Right forelimb (tissue), 1 donor: ENCODE data around the gene LCN6.

Source experiments
- DNase-seq: peaks from one replicate; pipeline ENCODE4 v3.0.0-alpha.2; 2018

LCN6 gene

GRCh38 chr9:136741883-136742571, 6.3 kb downstream of the LCN6 start:
- DNase-seq = no peak

- DNase-seq = no peak
These were observed 7.1 kb downstream of the LCN6 start for GRCh38 chr9:136740971-136741882.

GRCh38 chr9:136740491-136740890, 7.8 kb downstream of the LCN6 start:
- DNase-seq = no peak

GRCh38 chr9:136740069-136740468, 8.3 kb downstream of the LCN6 start:
- no peak for DNase-seq

GRCh38 chr9:136739509-136739908, 8.8 kb downstream of the LCN6 start:
- no peak for DNase-seq

- DNase-seq = no peak
These were observed 9.4 kb downstream of the LCN6 start for GRCh38 chr9:136738960-136739359.

- DNase-seq = no peak
These were observed 12.4 kb downstream of the LCN6 start for GRCh38 chr9:136735812-136736480.

GRCh38 chr9:136734837-136735496, 13.4 kb downstream of the LCN6 start:
- no peak for DNase-seq

- no peak for DNase-seq
These were observed 14.7 kb downstream of the LCN6 start for GRCh38 chr9:136733611-136734010.

- DNase-seq = no peak
These were observed 15.7 kb downstream of the LCN6 start for GRCh38 chr9:136732444-136733178.

GRCh38 chr9:136729926-136730325, 18.4 kb downstream of the LCN6 start:
- no peak for DNase-seq

- DNase-seq = no peak
These were observed 19.2 kb downstream of the LCN6 start for GRCh38 chr9:136729144-136729543.

- DNase-seq = no peak
These were observed 19.7 kb downstream of the LCN6 start for GRCh38 chr9:136728548-136729123.

- peak; percentile 95 for DNase-seq
These were observed 20.2 kb downstream of the LCN6 start for GRCh38 chr9:136728080-136728547.

GRCh38 chr9:136726631-136727191, 21.6 kb downstream of the LCN6 start:
- DNase-seq = no peak

- no peak for DNase-seq
These were observed 22.2 kb downstream of the LCN6 start for GRCh38 chr9:136726118-136726517.

GRCh38 chr9:136725612-136726011, 22.7 kb downstream of the LCN6 start:
- DNase-seq = no peak

- DNase-seq = no peak
These were observed 23.6 kb downstream of the LCN6 start for GRCh38 chr9:136724772-136725171.

- DNase-seq = no peak
These were observed 24.3 kb downstream of the LCN6 start for GRCh38 chr9:136723989-136724388.

- DNase-seq = no peak
These were observed 24.9 kb downstream of the LCN6 start for GRCh38 chr9:136723362-136723976.

GRCh38 chr9:136722969-136723356, 25.4 kb downstream of the LCN6 start:
- no peak for DNase-seq
